IMR-90 (cell line): ENCODE data around the gene ZNF775.
A peak's percentile ranks its signal among the peaks of the same experiment; 100 is the strongest.

Experiments
- BHLHE40 ChIP-seq: fragments of 150-350 bp; IDR thresholded peaks from 2 replicates; pipeline ENCODE4 v1.6.1; 2016; ENCODE audit warnings: mild to moderate bottlenecking, low read depth, low read length
- CEBPB ChIP-seq: IDR thresholded peaks from 2 replicates; pipeline ENCODE4 v1.6.1; 2012; ENCODE audit warnings: low read depth, low read length, improper control_type of control experiment
- CHD1 ChIP-seq: IDR thresholded peaks from 2 replicates; pipeline ENCODE4 v1.6.1; 2012; ENCODE audit warnings: low read depth, low read length, improper control_type of control experiment
- FOS ChIP-seq: fragments of 150-350 bp; IDR thresholded peaks from 2 replicates; pipeline ENCODE4 v1.6.1; 2016; ENCODE audit warnings: low read depth, low read length
- MAFK ChIP-seq: IDR thresholded peaks from 2 replicates; pipeline ENCODE4 v1.6.1; 2012; ENCODE audit warnings: low read depth, low read length, improper control_type of control experiment
- MAZ ChIP-seq: IDR thresholded peaks from 2 replicates; pipeline ENCODE4 v1.6.1; 2012; ENCODE audit warnings: low read depth, mild to moderate bottlenecking, low read length, improper control_type of control experiment, moderate library complexity, borderline replicate concordance
- NFE2L2 ChIP-seq: fragments of 150-350 bp; IDR thresholded peaks from 2 replicates; pipeline ENCODE4 v1.6.1; 2016; ENCODE audit warnings: low read depth, mild to moderate bottlenecking, low read length
- POLR2A ChIP-seq: IDR thresholded peaks from 2 replicates; pipeline ENCODE4 v1.6.1; 2012; ENCODE audit warnings: mild to moderate bottlenecking, low read depth, low read length
- RAD21 ChIP-seq: IDR thresholded peaks from 2 replicates; pipeline ENCODE4 v1.6.1; 2012; ENCODE audit warnings: low read length, improper control_type of control experiment
- RFX5 ChIP-seq: IDR thresholded peaks from 2 replicates; pipeline ENCODE4 v1.8.0; 2012; ENCODE audit warnings: low read depth, mild to moderate bottlenecking, low read length, moderate library complexity
- SMC3 ChIP-seq: fragments of 150-350 bp; IDR thresholded peaks from 2 replicates; pipeline ENCODE4 v1.6.1; 2016; ENCODE audit warnings: low read depth, mild to moderate bottlenecking, antibody characterized with exemption, low read length, moderate library complexity
- TF ChIP-seq, protein P1 (sequence below): conservative IDR thresholded peaks from 2 replicates; pipeline ENCODE4 v1.5.1; 2012; ENCODE audit warnings: mild to moderate bottlenecking, low read depth, low read length, improper control_type of control experiment
- TF ChIP-seq, protein P2 (sequence below): fragments of 150-350 bp; IDR thresholded peaks from 2 replicates; pipeline ENCODE4 v1.6.1; 2016; ENCODE audit warnings: low read depth, mild to moderate bottlenecking, low read length, moderate library complexity, borderline replicate concordance

DNA sequence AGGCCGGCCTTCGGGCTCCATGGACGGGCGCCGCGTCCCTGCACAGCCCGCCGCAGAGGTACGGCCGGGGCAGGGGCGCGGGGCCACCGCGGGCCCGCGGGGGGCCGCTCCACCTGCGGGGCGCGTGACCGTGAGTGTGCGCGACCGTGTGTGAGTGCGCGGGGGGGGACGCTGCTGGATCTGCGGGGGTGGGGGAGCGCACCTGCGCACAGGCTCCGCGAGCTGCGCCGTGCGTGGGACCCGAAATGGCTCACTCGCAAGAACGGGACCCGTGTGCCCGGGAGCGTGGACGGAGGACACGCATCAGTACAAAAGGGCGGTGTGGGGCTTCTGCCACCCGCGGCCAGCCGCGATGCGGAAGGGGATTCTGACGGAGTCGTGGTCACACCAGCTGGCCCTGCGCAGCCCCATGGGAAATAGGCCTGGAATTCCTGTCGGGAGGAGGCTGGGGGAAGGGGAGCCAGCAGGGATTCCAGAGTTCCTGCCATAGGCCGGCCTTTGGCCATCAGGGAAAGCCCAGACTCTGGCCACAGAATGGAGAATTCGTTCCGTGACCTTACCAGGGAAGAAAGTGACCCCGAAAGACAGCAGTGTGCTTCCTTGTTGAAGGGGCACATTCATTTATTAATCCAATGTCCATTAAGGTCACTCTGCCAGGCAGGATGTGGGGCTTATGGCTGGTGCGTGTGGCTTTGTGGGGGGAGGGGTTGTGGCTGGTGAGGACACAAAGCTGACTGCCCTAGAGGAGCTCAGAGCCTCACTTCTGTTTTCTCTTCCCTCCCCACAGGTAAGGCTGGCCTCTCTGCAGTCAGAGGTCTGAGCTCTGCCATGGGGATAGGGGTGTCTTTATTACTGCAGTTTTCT lies 10.0 kb upstream of the ZNF775 start:
- TF ChIP-seq, protein P1, sequence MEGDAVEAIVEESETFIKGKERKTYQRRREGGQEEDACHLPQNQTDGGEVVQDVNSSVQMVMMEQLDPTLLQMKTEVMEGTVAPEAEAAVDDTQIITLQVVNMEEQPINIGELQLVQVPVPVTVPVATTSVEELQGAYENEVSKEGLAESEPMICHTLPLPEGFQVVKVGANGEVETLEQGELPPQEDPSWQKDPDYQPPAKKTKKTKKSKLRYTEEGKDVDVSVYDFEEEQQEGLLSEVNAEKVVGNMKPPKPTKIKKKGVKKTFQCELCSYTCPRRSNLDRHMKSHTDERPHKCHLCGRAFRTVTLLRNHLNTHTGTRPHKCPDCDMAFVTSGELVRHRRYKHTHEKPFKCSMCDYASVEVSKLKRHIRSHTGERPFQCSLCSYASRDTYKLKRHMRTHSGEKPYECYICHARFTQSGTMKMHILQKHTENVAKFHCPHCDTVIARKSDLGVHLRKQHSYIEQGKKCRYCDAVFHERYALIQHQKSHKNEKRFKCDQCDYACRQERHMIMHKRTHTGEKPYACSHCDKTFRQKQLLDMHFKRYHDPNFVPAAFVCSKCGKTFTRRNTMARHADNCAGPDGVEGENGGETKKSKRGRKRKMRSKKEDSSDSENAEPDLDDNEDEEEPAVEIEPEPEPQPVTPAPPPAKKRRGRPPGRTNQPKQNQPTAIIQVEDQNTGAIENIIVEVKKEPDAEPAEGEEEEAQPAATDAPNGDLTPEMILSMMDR: no peak
- no peak for TF ChIP-seq RAD21
- peak; percentile 66; the same call in 1 of the 2 replicates for TF ChIP-seq POLR2A
- TF ChIP-seq CEBPB: no peak
- TF ChIP-seq, protein P2, sequence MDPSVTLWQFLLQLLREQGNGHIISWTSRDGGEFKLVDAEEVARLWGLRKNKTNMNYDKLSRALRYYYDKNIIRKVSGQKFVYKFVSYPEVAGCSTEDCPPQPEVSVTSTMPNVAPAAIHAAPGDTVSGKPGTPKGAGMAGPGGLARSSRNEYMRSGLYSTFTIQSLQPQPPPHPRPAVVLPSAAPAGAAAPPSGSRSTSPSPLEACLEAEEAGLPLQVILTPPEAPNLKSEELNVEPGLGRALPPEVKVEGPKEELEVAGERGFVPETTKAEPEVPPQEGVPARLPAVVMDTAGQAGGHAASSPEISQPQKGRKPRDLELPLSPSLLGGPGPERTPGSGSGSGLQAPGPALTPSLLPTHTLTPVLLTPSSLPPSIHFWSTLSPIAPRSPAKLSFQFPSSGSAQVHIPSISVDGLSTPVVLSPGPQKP: no peak
- TF ChIP-seq FOS: no peak
- TF ChIP-seq RFX5: no peak
- no peak for TF ChIP-seq MAFK
- peak; percentile 14; the same call in 1 of the 2 replicates for TF ChIP-seq MAZ
- TF ChIP-seq SMC3: no peak
- no peak for TF ChIP-seq NFE2L2
- TF ChIP-seq BHLHE40: no peak
- no peak for TF ChIP-seq CHD1
